Naive thymus-derived CD4-positive, alpha-beta T cell (primary cell): ENCODE measurements around the gene CHTF18. TPM values are rescaled to one million over a fixed set of nuclear protein-coding genes. Genes with fewer than 3 reads are reported as not detected.

Source experiments
- ATAC-seq: fragments of 150-1000 bp; cut with Tn5 transposase; 2 replicates; pipeline ENCODE4 v1.10.0; 2021; ENCODE audit warnings: mild to moderate bottlenecking, moderate library complexity
- CTCF ChIA-PET: fragments of 350-600 bp; sonication (Branson Sonifier 250); formaldehyde crosslinking; loops from one replicate; lab custom pipeline; 2021; ENCODE audit warnings: antibody characterized with exemption; lab: Charles Lee
- POLR2A ChIA-PET: fragments of 350-600 bp; sonication (Branson Sonifier 250); formaldehyde crosslinking; loops from one replicate; lab custom pipeline; 2021; ENCODE audit warnings: antibody characterized with exemption, inconsistent platforms; lab: Charles Lee
- DNase-seq, 9 donors: peaks; one replicate each; pipeline versions ENCODE4 v3.0.0 to v3.0.0-alpha.2; 2020 to 2022; ENCODE audit warnings: mixed read lengths in 1 of 9
- H3K27ac ChIP-seq: one replicate; pipeline ENCODE4 v1.7.0; 2013; ENCODE audit warnings: mild to moderate bottlenecking, low read depth, low read length, moderate library complexity
- H3K27me3 ChIP-seq, 2 donors: one replicate each; pipeline ENCODE4 v1.7.0; 2013; ENCODE audit warnings: low read length in 2 of 2, mild to moderate bottlenecking in 2 of 2, moderate library complexity in 2 of 2; ENCODE audit not compliant: control insufficient read depth in 2 of 2, insufficient read depth in 2 of 2
- H3K36me3 ChIP-seq, 3 experiments: 1 replicate in 2 of 3; 2 replicates in 1 of 3; pipeline ENCODE4 v1.7.0; 2013; ENCODE audit warnings: low read length in 3 of 3, mild to moderate bottlenecking in 3 of 3, moderate library complexity in 1 of 3; ENCODE audit not compliant: insufficient read depth in 3 of 3, control insufficient read depth in 2 of 3
- H3K4me1 ChIP-seq, 2 donors: one replicate each; pipeline ENCODE4 v1.7.0; 2013; ENCODE audit warnings: low read length in 2 of 2, mild to moderate bottlenecking in 2 of 2, moderate library complexity in 1 of 2; ENCODE audit not compliant: control insufficient read depth in 2 of 2, insufficient read depth in 2 of 2
- H3K4me3 ChIP-seq: 2 replicates; pipeline ENCODE4 v1.7.0; 2013; ENCODE audit warnings: mild to moderate bottlenecking, low read length
- H3K9me3 ChIP-seq, 3 experiments: 1 replicate in 2 of 3; 2 replicates in 1 of 3; pipeline ENCODE4 v1.7.0; 2013; ENCODE audit warnings: low read length in 3 of 3; ENCODE audit not compliant: control insufficient read depth in 2 of 3
- H3K27ac Mint-ChIP-seq, 9 donors: one replicate each; pipeline ENCODE4 v1.8.0; 2020 to 2022; ENCODE audit warnings: mixed read lengths in 9 of 9, mild to moderate bottlenecking in 8 of 9, moderate library complexity in 5 of 9, inconsistent platforms in 2 of 9
- H3K27me3 Mint-ChIP-seq, 5 donors: one replicate each; pipeline ENCODE4 v1.8.0; 2021 to 2022; ENCODE audit warnings: mixed read lengths in 5 of 5, mild to moderate bottlenecking in 1 of 5
- H3K36me3 Mint-ChIP-seq, 5 donors: one replicate each; pipeline ENCODE4 v1.8.0; 2020 to 2022; ENCODE audit warnings: mixed read lengths in 5 of 5, mild to moderate bottlenecking in 3 of 5, inconsistent platforms in 1 of 5
- H3K4me1 Mint-ChIP-seq, 7 donors: one replicate each; pipeline ENCODE4 v1.8.0; 2020 to 2022; ENCODE audit warnings: mixed read lengths in 7 of 7, mild to moderate bottlenecking in 3 of 7, inconsistent platforms in 1 of 7
- H3K4me3 Mint-ChIP-seq, 10 donors: one replicate each; pipeline ENCODE4 v1.8.0; 2020 to 2022; ENCODE audit warnings: mild to moderate bottlenecking in 10 of 10, mixed read lengths in 10 of 10, moderate library complexity in 6 of 10, inconsistent platforms in 2 of 10
- H3K9me3 Mint-ChIP-seq, 11 donors: one replicate each; pipeline ENCODE4 v1.8.0; 2020 to 2022; ENCODE audit warnings: mixed read lengths in 11 of 11, mild to moderate bottlenecking in 4 of 11, inconsistent platforms in 1 of 11, moderate library complexity in 1 of 11
- intact Hi-C, 2 donors: fragments of 100-400 bp; cut with micrococcal nuclease; formaldehyde crosslinking; loops; one replicate each; pipeline ENCODE4 v1.15.1; 2023
- polyA plus RNA-seq, 2 donors: library from polyadenylated mRNA; unstranded; fragments of 300-500 nt; fragmentation: Illumina TruSeq; gene quantifications; one replicate each; pipeline ENCODE4 v1.2.3, GENCODE V29; 2021
- total RNA-seq, 6 experiments: library from RNA in 5 of 6; stranded (reverse) in 5 of 6; gene quantifications; 1 replicate in 5 of 6; 2 replicates in 1 of 6; pipeline ENCODE4 v1.2.3 and lab custom pipeline; 2021 to 2026

The CHTF18 gene
- total and polyA plus RNA-seq, 7 experiments from 2014 or later, result 4.5 to 74.8 (median 36.2) TPM

- Histone ChIP-seq H3K36me3 (peaks cover 0 to 13% (median 0%) of the 10 kb centered on the region in 3 experiments), H3K9me3 (no peaks in the 10 kb centered on the region), H3K27me3 (no peaks in the 10 kb centered on the region), H3K27ac (no peak overlapping the region), H3K4me3 (no peak overlapping the region), H3K4me1 (peaks cover 5 to 8% of the 10 kb centered on the region in 2 donors)
- ATAC-seq (no peak), DNase-seq (no peak)
- intact Hi-C loops, result no loop called here
- ChIA-PET CTCF (interaction anchor here (0.6 to 0.9 kb wide), 2 partner anchors 47 to 71 kb away, joined by 4 to 7 read pairs; no protein-coding TSS in a partner anchor), POLR2A (interaction anchor here (1.0 kb wide), 1 partner anchor 7 kb away, joined by 3 read pairs; no protein-coding TSS in a partner anchor)
- H3K4me1 Mint-ChIP-seq, result peaks cover 0 to 14% (median 5%) of the 10 kb centered on the region in 7 donors
- no peaks in the 10 kb centered on the region for H3K27me3 Mint-ChIP-seq
- H3K36me3 Mint-ChIP-seq, result no peaks in the 10 kb centered on the region
- H3K9me3 Mint-ChIP-seq, result peaks cover 0 to 2% (median 0%) of the 10 kb centered on the region in 11 donors
- no peak overlapping the region for H3K27ac Mint-ChIP-seq
- H3K4me3 Mint-ChIP-seq, result no peak overlapping the region
Observed at GRCh38 chr16:782766-783403, 5.5 kb upstream of the CHTF18 start.

- ChIA-PET CTCF (interaction anchor here (0.6 to 3.1 kb wide), 4 partner anchors 47 to 72 kb away, joined by 3 to 24 read pairs (median 6); no protein-coding TSS in a partner anchor), POLR2A (interaction anchor here (1.0 kb wide), 1 partner anchor 8 kb away, joined by 3 read pairs; no protein-coding TSS in a partner anchor)
Observed at GRCh38 chr16:783404-784161, 4.8 kb upstream of the CHTF18 start.

DNA sequence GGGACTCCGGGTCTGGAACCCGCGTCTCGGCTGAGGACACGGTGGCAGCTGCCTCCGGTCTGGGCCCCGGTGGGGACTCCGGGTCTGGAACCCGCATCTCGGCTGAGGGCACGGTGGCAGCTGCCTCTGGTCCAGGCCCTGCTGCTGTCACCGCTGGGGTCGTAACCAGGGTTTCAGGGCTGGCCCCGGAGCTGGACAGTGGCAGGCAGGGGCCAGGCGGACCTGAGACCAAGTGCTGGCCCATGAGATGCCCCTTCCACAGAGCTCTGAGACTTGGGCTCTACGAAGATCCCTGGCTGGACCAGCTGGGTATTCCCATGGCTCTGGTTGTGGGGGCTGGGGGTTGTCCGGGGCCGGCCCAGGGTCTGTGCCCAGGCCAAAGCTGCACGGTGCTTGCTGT, 4.0 kb upstream of the CHTF18 start:
- peaks cover 5 to 8% of the 10 kb centered on the region in 2 donors for H3K4me1 ChIP-seq
- H3K27ac Mint-ChIP-seq, result no peak overlapping the region
- H3K36me3 ChIP-seq, result peaks cover 0 to 14% (median 0%) of the 10 kb centered on the region in 3 experiments
- no peak for ATAC-seq
- ChIA-PET POLR2A (no interaction called here), CTCF (interaction anchor here (0.5 to 3.1 kb wide), 4 partner anchors 32 to 72 kb away, joined by 3 to 24 read pairs (median 3); no protein-coding TSS in a partner anchor)
- H3K27me3 ChIP-seq, result no peaks in the 10 kb centered on the region
- no peak overlapping the region for H3K4me3 ChIP-seq
- H3K36me3 Mint-ChIP-seq, result no peaks in the 10 kb centered on the region
- intact Hi-C loops, result no loop called here
- no peak overlapping the region for H3K27ac ChIP-seq
- no peak overlapping the region for H3K4me3 Mint-ChIP-seq
- H3K27me3 Mint-ChIP-seq, result no peaks in the 10 kb centered on the region
- no peak for DNase-seq
- H3K9me3 Mint-ChIP-seq, result peaks cover 0 to 2% (median 0%) of the 10 kb centered on the region in 11 donors
- H3K9me3 ChIP-seq, result no peaks in the 10 kb centered on the region
- H3K4me1 Mint-ChIP-seq, result peaks cover 0 to 14% (median 5%) of the 10 kb centered on the region in 7 donors

More at GRCh38 chr16:783404-784161, 4.8 kb upstream of the CHTF18 start:
- Histone ChIP-seq H3K27ac (no peak overlapping the region), H3K4me3 (no peak overlapping the region), H3K9me3 (no peaks in the 10 kb centered on the region), H3K4me1 (peaks cover 5 to 8% of the 10 kb centered on the region in 2 donors), H3K27me3 (no peaks in the 10 kb centered on the region), H3K36me3 (peaks cover 0 to 14% (median 0%) of the 10 kb centered on the region in 3 experiments)
- Mint-ChIP-seq H3K27ac (no peak overlapping the region), H3K9me3 (peaks cover 0 to 2% (median 0%) of the 10 kb centered on the region in 11 donors), H3K4me1 (peaks cover 0 to 14% (median 5%) of the 10 kb centered on the region in 7 donors), H3K36me3 (no peaks in the 10 kb centered on the region), H3K27me3 (no peaks in the 10 kb centered on the region), H3K4me3 (no peak overlapping the region)
- ATAC-seq, result no peak
- intact Hi-C loops, result no loop called here
- no peak for DNase-seq

- Histone ChIP-seq H3K36me3 (peaks cover 0 to 14% (median 0%) of the 10 kb centered on the region in 3 experiments), H3K27ac (no peak overlapping the region), H3K4me1 (peaks cover 5 to 8% of the 10 kb centered on the region in 2 donors), H3K4me3 (no peak overlapping the region), H3K27me3 (no peaks in the 10 kb centered on the region), H3K9me3 (no peaks in the 10 kb centered on the region)
- no peaks in the 10 kb centered on the region for H3K27me3 Mint-ChIP-seq
- peak; percentile 50 to 82 (median 73) for DNase-seq
- H3K36me3 Mint-ChIP-seq, result no peaks in the 10 kb centered on the region
- ChIA-PET CTCF (interaction anchor here (0.8 to 3.1 kb wide), 3 partner anchors 65 to 196 kb away, joined by 3 to 24 read pairs (median 3); partner anchors contain the start of gene SOX8), POLR2A (interaction anchor here (0.7 to 1.5 kb wide), 2 partner anchors 72 to 73 kb away, joined by 3 to 4 read pairs; no protein-coding TSS in a partner anchor)
- intact Hi-C loops, result loop anchor here (1.0 to 5.0 kb wide), 3 partner anchors 75 to 186 kb away; partner anchors contain the start of gene LMF1 (in 1 of the 2)
- H3K4me1 Mint-ChIP-seq, result peaks cover 0 to 14% (median 5%) of the 10 kb centered on the region in 7 donors
- H3K4me3 Mint-ChIP-seq, result peak overlapping the region; percentile 45 to 90 (median 70)
- H3K27ac Mint-ChIP-seq, result peak overlapping the region in 3 of 9 donors; percentile 5 to 32 (median 21)
- ATAC-seq, result peak; percentile 24
- H3K9me3 Mint-ChIP-seq, result peaks cover 0 to 2% (median 0%) of the 10 kb centered on the region in 11 donors
Observed at GRCh38 chr16:785563-786535, 2.6 kb upstream of the CHTF18 start.

DNA sequence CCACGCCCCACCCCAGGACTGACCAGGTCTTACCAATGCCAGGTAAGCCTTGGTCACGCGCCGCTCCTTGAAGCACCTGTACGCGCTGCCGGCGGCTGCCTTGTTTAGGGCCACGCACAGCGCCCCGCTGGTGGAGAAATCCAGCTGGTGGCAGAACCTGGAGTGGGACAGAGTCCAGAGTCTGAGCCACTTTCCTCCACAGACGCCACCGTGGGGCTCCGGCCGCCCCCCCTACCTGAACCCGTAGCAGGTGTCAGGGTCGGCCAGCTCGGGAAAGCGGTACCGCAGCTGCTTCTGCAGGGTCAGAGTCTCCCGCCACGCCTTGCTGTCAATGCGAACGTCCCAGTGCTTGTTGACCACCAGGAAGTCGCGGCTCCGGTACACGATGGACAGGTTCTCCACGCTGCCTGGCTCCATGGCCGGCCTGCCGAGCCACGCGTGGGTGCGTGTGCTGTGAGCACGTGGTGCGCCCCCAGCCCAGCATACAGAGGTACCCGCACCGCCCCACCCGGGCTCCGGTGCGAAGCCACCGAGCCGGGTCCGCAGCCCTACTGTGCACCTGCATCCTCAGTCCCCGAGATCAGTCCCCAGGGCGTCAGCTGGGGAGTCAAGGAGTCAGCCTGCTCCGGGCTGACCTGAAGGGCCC, 976 bp upstream of the CHTF18 start:
- peak overlapping the region; percentile 74 for H3K4me3 ChIP-seq
- no peak for DNase-seq
- ChIA-PET CTCF (interaction anchor here (0.6 to 1.1 kb wide), 2 partner anchors 194 to 216 kb away, joined by 3 read pairs; partner anchors contain the start of gene SOX8), POLR2A (no interaction called here)
- H3K4me1 ChIP-seq, result peaks cover 5 to 8% of the 10 kb centered on the region in 2 donors
- Mint-ChIP-seq H3K27ac (peak overlapping the region in 6 of 9 donors; percentile 53 to 89 (median 78)), H3K27me3 (no peaks in the 10 kb centered on the region), H3K9me3 (peaks cover 0 to 2% (median 0%) of the 10 kb centered on the region in 11 donors), H3K4me3 (peak overlapping the region; percentile 78 to 90 (median 86)), H3K36me3 (peaks cover 0 to 6% (median 0%) of the 10 kb centered on the region in 5 donors), H3K4me1 (peaks cover 0 to 14% (median 5%) of the 10 kb centered on the region in 7 donors)
- intact Hi-C loops, result loop anchor here (5.0 kb wide), 2 partner anchors 90 to 185 kb away; partner anchors contain the start of gene LMF1 (in 1 of the 2)
- ATAC-seq, result no peak
- H3K9me3 ChIP-seq, result no peaks in the 10 kb centered on the region
- no peaks in the 10 kb centered on the region for H3K27me3 ChIP-seq
- peak overlapping the region; percentile 83 for H3K27ac ChIP-seq
- peaks cover 0 to 26% (median 0%) of the 10 kb centered on the region in 3 experiments for H3K36me3 ChIP-seq
